ENCODE results near the gene LAMB1. TPM values are rescaled to one million over a fixed set of nuclear protein-coding genes. Genes with fewer than 3 reads are reported as not detected.
A peak's percentile ranks its signal among the peaks of the same experiment; 100 is the strongest.
"Not testable (repeated sequence)": the region's sequence is repeated elsewhere in the genome, so short reads cannot be mapped to it uniquely, and the experiment has no call there.

LAMB1 gene
- total RNA-seq, 1 donor: 410 TPM

DNA sequence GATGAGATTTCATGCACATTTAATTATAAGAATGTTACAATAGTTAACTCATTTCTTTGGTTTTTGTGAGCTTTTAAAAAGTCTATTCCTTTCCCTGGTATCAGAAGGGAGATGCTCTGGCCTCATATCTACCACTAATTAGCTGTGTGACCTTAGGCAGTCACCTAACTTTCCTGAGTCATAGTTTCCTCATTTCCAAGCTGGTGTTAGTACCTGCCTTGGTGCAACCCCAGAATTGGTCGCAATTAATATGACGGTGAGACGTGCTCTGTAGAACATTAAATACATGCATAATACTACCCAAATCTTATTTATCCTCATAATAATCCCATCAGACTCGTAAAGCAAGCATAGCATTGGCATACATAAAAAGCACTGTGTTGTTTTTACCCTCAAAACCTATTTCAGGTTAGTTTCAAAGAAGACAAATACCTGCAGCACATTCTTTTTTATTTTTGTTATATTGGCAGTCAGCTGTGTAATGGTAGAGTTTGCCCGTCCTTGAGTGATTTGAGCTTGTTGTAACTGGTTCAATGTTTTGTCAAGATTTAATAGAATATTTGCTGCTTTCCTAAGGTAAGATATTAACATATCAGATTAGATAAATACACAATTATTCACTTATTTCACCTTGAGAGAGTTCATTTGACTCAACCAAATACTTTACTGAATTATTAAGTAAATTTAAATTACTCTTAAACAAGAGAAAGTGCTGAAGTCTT lies 31.0 kb upstream of the LAMB1 start:
- Histone ChIP-seq H3K79me2 (ENCODE audit: insufficient read depth, low read length) (no peaks in the 10 kb centered on the region), H3K36me3 (ENCODE audit: insufficient read depth, low read length) (no peaks in the 10 kb centered on the region), H3K9me3 (ENCODE audit: low read depth, low read length) (no peaks in the 10 kb centered on the region), H4K20me1 (ENCODE audit: insufficient read depth, low read length) (no peaks in the 10 kb centered on the region), H3K27me3 (ENCODE audit: insufficient read depth, low read length) (no peaks in the 10 kb centered on the region), H3K4me1 (ENCODE audit: insufficient read depth, low read length) (peaks cover 16% of the 10 kb centered on the region), H3K4me2 (ENCODE audit: insufficient read depth, low read length) (no peak overlapping the region), H3K4me3 (ENCODE audit: insufficient read depth, low read length) (no peak overlapping the region), H3K27ac (ENCODE audit: low read depth, low read length) (no peak overlapping the region), H2AFZ (ENCODE audit: low read length) (no peak overlapping the region)
- TF ChIP-seq, protein P1, sequence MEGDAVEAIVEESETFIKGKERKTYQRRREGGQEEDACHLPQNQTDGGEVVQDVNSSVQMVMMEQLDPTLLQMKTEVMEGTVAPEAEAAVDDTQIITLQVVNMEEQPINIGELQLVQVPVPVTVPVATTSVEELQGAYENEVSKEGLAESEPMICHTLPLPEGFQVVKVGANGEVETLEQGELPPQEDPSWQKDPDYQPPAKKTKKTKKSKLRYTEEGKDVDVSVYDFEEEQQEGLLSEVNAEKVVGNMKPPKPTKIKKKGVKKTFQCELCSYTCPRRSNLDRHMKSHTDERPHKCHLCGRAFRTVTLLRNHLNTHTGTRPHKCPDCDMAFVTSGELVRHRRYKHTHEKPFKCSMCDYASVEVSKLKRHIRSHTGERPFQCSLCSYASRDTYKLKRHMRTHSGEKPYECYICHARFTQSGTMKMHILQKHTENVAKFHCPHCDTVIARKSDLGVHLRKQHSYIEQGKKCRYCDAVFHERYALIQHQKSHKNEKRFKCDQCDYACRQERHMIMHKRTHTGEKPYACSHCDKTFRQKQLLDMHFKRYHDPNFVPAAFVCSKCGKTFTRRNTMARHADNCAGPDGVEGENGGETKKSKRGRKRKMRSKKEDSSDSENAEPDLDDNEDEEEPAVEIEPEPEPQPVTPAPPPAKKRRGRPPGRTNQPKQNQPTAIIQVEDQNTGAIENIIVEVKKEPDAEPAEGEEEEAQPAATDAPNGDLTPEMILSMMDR (IDR thresholded peaks at IDR 0.05; ENCODE audit: extremely low read depth, low read depth, low read length): no peak
- no peak for DNase-seq (ENCODE audit: insufficient read length, low spot score, missing footprints)

DNA sequence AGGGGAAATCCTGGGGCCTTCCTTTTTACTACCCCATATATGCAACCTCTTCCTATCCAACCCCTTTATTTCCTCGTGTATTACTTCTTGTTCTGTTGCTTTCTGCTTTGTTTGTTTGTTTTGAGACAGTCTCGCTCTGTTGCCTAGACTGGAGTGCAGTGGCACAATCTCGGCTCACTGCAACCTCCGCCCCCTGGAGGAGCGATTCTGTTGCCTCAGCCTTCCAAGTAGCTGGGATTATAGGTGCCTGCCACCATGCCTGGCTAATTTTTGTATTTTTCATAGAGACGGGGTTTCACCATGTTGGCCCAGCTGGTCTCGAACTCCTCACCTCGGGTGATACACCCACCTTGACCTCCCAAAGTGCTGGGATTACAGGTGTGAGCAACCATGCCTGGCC lies 30.3 kb upstream of the LAMB1 start:
- H3K9me3 ChIP-seq (ENCODE audit: low read depth, low read length); H3K4me2 ChIP-seq (ENCODE audit: insufficient read depth, low read length); DNase-seq (ENCODE audit: insufficient read length, low spot score, missing footprints): not testable (repeated sequence)

DNA sequence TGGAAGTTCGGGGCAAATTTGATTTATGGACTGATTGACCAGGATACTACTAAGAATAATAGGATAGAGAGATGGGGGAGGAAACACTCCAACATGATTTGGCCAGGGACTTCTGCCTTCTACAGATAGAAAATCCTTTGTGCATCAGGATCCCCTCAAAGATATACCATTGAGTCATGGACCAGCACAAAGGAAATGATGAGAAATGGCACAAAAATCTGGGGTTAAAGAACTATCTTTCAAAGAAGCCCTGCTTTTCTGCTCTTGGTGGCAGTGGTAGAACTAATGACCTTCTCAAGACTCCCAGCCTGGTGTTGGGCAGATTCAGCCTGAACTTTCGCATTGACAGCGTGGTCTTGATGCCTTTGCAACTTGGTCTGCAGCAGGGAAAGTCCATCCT lies 27.6 kb upstream of the LAMB1 start:
- Histone ChIP-seq H3K4me3 (ENCODE audit: insufficient read depth, low read length) (peak overlapping the region; percentile 23), H3K79me2 (ENCODE audit: insufficient read depth, low read length) (no peaks in the 10 kb centered on the region), H2AFZ (ENCODE audit: low read length) (peak overlapping the region; percentile 77), H4K20me1 (ENCODE audit: insufficient read depth, low read length) (no peaks in the 10 kb centered on the region), H3K9me3 (ENCODE audit: low read depth, low read length) (no peaks in the 10 kb centered on the region), H3K4me2 (ENCODE audit: insufficient read depth, low read length) (peak overlapping the region; percentile 62), H3K27ac (ENCODE audit: low read depth, low read length) (peak overlapping the region; percentile 75), H3K4me1 (ENCODE audit: insufficient read depth, low read length) (peaks cover 29% of the 10 kb centered on the region), H3K27me3 (ENCODE audit: insufficient read depth, low read length) (no peaks in the 10 kb centered on the region), H3K36me3 (ENCODE audit: insufficient read depth, low read length) (no peaks in the 10 kb centered on the region)
- TF ChIP-seq, protein P1 (IDR thresholded peaks at IDR 0.05; ENCODE audit: extremely low read depth, low read depth, low read length): no peak
- peak; percentile 51 for DNase-seq (ENCODE audit: insufficient read length, low spot score, missing footprints)

More for the DNA sequence above, 30.3 kb upstream of the LAMB1 start:
- peaks cover 16% of the 10 kb centered on the region for H3K4me1 ChIP-seq (ENCODE audit: insufficient read depth, low read length)
- not testable (repeated sequence) for H3K79me2 ChIP-seq (ENCODE audit: insufficient read depth, low read length); H2AFZ ChIP-seq (ENCODE audit: low read length); H4K20me1 ChIP-seq (ENCODE audit: insufficient read depth, low read length); H3K27me3 ChIP-seq (ENCODE audit: insufficient read depth, low read length); H3K4me3 ChIP-seq (ENCODE audit: insufficient read depth, low read length); H3K27ac ChIP-seq (ENCODE audit: low read depth, low read length); H3K36me3 ChIP-seq (ENCODE audit: insufficient read depth, low read length)

DNA sequence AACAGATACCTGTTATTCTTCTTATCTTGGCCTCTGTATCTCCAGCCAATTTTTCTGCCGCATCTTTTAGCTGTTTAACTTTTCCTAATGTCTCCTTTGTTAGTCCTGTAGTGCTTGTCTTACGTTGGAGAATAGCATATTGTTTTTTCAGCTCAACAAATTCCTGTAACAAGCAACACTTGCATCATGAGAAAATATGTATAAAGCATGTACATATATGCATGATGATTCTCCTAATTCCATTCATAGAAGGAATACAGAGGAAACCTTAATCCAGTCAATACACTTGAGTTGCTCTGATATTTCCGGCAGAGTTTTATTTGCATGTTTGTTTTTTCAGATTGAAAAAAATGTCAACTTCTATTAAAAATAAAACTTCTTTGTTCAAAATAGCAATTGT lies 26.1 kb upstream of the LAMB1 start:
- H3K4me2 ChIP-seq (ENCODE audit: insufficient read depth, low read length): no peak overlapping the region
- H3K27ac ChIP-seq (ENCODE audit: low read depth, low read length): no peak overlapping the region
- no peaks in the 10 kb centered on the region for H4K20me1 ChIP-seq (ENCODE audit: insufficient read depth, low read length)
- H2AFZ ChIP-seq (ENCODE audit: low read length): no peak overlapping the region
- peaks cover 29% of the 10 kb centered on the region for H3K4me1 ChIP-seq (ENCODE audit: insufficient read depth, low read length)
- no peak for DNase-seq (ENCODE audit: insufficient read length, low spot score, missing footprints)
- H3K27me3 ChIP-seq (ENCODE audit: insufficient read depth, low read length): no peaks in the 10 kb centered on the region
- TF ChIP-seq, protein P1 (IDR thresholded peaks at IDR 0.05; ENCODE audit: extremely low read depth, low read depth, low read length): no peak
- H3K36me3 ChIP-seq (ENCODE audit: insufficient read depth, low read length): no peaks in the 10 kb centered on the region
- no peak overlapping the region for H3K4me3 ChIP-seq (ENCODE audit: insufficient read depth, low read length)
- H3K9me3 ChIP-seq (ENCODE audit: low read depth, low read length): no peaks in the 10 kb centered on the region
- no peaks in the 10 kb centered on the region for H3K79me2 ChIP-seq (ENCODE audit: insufficient read depth, low read length)
